ENCODE measurements around the gene NTN4.

Gene NTN4

DNA sequence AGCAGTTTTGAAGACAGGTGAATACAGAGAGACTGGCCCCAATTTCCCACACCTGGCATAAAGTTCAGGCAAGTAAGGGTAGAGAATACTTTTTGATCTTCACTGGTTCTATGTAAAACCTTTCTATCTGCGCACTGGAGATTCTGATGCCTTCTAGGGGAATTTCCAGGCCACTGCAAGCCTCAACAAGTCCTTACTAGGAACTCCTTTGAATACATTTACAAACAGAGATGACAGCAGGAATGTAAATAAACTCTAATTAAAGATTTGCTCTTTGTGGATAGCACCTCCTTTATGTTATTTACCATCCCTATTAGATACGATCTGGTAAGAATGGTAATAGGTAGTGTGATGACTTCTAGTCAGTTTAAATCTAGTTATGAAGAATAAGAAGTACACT is 69.2 kb downstream of the NTN4 start:
- TF ChIP-seq, protein P1, sequence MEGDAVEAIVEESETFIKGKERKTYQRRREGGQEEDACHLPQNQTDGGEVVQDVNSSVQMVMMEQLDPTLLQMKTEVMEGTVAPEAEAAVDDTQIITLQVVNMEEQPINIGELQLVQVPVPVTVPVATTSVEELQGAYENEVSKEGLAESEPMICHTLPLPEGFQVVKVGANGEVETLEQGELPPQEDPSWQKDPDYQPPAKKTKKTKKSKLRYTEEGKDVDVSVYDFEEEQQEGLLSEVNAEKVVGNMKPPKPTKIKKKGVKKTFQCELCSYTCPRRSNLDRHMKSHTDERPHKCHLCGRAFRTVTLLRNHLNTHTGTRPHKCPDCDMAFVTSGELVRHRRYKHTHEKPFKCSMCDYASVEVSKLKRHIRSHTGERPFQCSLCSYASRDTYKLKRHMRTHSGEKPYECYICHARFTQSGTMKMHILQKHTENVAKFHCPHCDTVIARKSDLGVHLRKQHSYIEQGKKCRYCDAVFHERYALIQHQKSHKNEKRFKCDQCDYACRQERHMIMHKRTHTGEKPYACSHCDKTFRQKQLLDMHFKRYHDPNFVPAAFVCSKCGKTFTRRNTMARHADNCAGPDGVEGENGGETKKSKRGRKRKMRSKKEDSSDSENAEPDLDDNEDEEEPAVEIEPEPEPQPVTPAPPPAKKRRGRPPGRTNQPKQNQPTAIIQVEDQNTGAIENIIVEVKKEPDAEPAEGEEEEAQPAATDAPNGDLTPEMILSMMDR (IDR thresholded peaks at IDR 0.05; ENCODE audit: low read length, missing control alignments) = no peak
- H3K4me3 ChIP-seq (replicated peaks; ENCODE audit: low read depth, low read length) = no peak overlapping the region
- DNase-seq (ENCODE audit: low read depth) = no peak

DNA sequence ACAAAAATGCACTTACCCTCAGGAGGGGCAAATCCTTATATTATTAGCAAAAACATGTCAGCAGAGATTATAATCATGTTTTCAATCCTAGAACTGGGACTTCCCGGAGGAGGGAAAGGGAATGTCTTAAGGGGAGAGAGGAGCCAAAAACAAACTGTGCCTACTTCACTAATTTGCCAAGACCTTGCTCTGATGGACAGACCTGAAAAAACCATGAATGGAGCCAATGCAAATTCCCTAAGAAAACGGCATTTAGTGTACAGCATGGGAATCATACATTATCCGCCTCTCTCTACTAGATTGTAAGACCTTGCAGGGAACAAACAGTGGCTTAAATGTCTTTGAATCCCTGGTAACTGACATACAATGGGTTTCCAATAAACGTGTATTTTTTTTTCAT is 70.4 kb downstream of the NTN4 start:
- H3K4me3 ChIP-seq (replicated peaks; ENCODE audit: low read depth, low read length) = no peak overlapping the region
- TF ChIP-seq, protein P1 (IDR thresholded peaks at IDR 0.05; ENCODE audit: low read length, missing control alignments) = no peak
- DNase-seq (ENCODE audit: low read depth) = no peak

DNA sequence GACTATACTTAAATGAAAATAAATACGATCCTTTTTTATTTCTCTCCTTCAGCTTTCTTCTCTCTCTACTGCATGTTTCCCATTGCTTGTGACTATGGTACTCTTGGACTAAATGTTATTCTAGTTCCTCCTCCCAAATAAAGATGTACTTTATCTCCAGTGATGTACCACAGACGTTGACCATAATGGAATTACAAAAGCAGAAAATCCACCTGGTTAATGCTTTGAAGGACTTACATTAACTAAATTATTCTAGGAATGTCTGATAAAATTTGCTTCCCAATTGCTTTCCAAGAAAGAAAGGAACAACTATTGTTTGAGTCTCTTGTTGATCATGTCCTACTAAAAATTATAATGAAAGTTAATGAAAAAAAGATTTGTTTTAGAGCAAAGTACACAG is 71.8 kb downstream of the NTN4 start:
- no peak for DNase-seq (ENCODE audit: low read depth)
- TF ChIP-seq, protein P1 (IDR thresholded peaks at IDR 0.05; ENCODE audit: low read length, missing control alignments) = no peak
- no peak overlapping the region for H3K4me3 ChIP-seq (replicated peaks; ENCODE audit: low read depth, low read length)

DNA sequence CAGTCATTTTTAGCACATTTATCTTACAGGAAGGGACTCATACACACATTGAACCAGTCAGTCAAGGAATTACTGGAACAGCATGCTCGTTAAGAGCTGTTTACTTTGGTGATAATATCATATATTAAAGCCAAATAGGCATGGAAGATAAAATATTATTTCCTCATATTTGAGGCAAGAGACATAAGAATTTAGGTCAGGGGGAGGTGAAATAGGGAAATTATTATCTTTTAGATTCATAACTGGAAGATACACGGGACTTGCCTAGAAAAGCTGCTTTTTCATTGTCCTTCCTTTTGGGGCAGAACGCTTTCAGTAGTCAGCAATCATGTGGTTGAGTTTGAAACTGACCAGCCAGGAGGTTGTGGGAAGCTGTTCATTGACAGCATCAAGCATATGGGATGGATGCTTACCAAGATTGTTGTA is 72.5 kb downstream of the NTN4 start:
- no peak overlapping the region for H3K4me3 ChIP-seq (replicated peaks; ENCODE audit: low read depth, low read length)
- TF ChIP-seq, protein P1 (IDR thresholded peaks at IDR 0.05; ENCODE audit: low read length, missing control alignments) = no peak
- DNase-seq (ENCODE audit: low read depth) = no peak

DNA sequence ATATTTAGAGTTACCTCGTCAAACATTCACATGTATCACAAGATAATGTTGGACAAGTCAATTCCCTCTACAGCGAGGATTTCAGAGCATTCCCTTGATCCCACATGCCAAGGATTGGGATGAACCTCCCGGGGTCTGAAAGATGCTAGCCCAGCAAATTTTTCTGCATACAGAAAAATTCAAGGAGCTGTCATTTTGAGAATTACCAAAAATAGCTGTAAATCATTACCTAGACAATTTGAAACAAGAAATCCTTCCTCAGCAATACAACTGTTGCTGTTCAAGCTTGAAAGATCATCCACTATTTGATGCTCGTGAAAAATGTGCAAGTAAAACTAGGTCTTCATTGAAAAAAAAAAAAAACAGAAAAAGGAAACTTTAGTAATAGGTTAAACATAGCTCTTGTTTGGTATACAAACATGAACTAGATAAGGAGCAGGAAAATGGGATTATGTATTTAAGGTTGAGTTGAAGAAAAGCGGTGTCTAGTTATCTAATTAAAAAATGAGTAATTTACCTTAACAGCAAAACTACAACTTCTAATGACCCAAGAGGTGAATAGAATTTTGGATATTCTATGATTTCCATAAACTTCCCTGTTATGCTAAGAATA is 73.1 kb downstream of the NTN4 start:
- no peak for DNase-seq (ENCODE audit: low read depth)
- no peak overlapping the region for H3K4me3 ChIP-seq (replicated peaks; ENCODE audit: low read depth, low read length)
- TF ChIP-seq, protein P1 (IDR thresholded peaks at IDR 0.05; ENCODE audit: low read length, missing control alignments) = no peak

DNA sequence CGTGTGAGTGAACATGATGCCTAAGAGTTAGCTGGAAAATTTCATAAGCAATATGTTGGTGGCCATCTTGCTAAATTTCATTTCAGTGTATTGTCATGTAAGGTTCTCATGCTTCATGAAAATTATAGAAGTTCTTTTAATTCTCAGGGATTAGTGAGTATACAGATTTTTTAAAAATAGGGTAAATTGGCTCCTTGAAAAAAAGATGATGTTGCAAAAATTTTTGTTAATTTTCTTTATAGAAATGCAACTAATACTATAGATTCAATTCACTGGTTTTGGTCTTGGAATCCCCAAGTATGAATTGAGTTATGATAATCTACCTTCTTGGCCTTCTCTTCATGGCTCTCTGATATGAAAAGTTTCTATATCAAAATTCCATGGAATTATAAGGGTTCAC is 75.4 kb downstream of the NTN4 start:
- H3K4me3 ChIP-seq (replicated peaks; ENCODE audit: low read depth, low read length) = no peak overlapping the region
- TF ChIP-seq, protein P1 (IDR thresholded peaks at IDR 0.05; ENCODE audit: low read length, missing control alignments) = no peak
- no peak for DNase-seq (ENCODE audit: low read depth)

DNA sequence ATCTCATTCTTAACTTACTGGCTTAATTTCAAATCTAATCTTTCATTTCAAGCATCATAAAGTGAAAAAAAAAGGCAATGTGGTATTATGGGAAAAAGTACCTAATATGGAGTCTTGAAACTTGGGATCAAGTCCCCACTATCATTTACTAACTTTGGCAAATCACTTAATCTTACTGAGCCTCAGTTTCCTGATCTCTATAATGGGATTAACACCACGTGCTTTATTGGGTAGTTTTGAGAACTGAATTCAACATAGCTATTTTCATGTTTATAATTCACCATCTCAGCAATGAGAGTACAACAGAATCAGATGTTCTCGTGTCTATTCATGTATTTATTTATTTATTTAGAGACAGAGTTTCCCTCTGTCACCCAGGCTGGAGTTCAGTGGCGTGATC is 78.3 kb downstream of the NTN4 start:
- no peak overlapping the region for H3K4me3 ChIP-seq (replicated peaks; ENCODE audit: low read depth, low read length)
- no peak for DNase-seq (ENCODE audit: low read depth)
- TF ChIP-seq, protein P1 (IDR thresholded peaks at IDR 0.05; ENCODE audit: low read length, missing control alignments) = no peak

Measured in fibroblast of pulmonary artery (primary cell).